ENCODE measurements around the gene CADPS2.

DNA sequence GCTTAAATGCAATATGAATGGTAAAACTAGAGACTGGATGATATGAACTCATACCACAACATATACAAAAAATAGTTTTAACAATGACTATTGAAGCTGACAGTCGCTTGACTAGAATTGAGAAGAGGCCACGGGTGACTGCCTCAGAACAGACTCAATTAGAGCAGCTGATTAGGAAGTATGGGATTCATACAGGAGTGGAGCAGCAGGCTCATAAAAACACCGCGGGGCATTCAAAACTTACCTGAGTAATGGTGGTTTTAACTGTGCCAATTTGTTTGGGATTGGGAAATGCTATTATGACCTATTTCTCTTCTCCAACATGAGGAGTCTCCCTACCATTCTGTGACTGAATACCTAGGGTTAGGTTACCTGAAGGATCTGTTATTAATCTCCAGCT lies 2.1 kb downstream of the CADPS2 start:
- TF ChIP-seq, protein P1, sequence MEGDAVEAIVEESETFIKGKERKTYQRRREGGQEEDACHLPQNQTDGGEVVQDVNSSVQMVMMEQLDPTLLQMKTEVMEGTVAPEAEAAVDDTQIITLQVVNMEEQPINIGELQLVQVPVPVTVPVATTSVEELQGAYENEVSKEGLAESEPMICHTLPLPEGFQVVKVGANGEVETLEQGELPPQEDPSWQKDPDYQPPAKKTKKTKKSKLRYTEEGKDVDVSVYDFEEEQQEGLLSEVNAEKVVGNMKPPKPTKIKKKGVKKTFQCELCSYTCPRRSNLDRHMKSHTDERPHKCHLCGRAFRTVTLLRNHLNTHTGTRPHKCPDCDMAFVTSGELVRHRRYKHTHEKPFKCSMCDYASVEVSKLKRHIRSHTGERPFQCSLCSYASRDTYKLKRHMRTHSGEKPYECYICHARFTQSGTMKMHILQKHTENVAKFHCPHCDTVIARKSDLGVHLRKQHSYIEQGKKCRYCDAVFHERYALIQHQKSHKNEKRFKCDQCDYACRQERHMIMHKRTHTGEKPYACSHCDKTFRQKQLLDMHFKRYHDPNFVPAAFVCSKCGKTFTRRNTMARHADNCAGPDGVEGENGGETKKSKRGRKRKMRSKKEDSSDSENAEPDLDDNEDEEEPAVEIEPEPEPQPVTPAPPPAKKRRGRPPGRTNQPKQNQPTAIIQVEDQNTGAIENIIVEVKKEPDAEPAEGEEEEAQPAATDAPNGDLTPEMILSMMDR (IDR thresholded peaks at IDR 0.05; ENCODE audit: low read depth, low read length, missing input control) = no peak
- TF ChIP-seq, protein P2, sequence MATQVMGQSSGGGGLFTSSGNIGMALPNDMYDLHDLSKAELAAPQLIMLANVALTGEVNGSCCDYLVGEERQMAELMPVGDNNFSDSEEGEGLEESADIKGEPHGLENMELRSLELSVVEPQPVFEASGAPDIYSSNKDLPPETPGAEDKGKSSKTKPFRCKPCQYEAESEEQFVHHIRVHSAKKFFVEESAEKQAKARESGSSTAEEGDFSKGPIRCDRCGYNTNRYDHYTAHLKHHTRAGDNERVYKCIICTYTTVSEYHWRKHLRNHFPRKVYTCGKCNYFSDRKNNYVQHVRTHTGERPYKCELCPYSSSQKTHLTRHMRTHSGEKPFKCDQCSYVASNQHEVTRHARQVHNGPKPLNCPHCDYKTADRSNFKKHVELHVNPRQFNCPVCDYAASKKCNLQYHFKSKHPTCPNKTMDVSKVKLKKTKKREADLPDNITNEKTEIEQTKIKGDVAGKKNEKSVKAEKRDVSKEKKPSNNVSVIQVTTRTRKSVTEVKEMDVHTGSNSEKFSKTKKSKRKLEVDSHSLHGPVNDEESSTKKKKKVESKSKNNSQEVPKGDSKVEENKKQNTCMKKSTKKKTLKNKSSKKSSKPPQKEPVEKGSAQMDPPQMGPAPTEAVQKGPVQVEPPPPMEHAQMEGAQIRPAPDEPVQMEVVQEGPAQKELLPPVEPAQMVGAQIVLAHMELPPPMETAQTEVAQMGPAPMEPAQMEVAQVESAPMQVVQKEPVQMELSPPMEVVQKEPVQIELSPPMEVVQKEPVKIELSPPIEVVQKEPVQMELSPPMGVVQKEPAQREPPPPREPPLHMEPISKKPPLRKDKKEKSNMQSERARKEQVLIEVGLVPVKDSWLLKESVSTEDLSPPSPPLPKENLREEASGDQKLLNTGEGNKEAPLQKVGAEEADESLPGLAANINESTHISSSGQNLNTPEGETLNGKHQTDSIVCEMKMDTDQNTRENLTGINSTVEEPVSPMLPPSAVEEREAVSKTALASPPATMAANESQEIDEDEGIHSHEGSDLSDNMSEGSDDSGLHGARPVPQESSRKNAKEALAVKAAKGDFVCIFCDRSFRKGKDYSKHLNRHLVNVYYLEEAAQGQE (IDR thresholded peaks at IDR 0.05) = no peak
- TF ChIP-seq RAD21 (IDR thresholded peaks at IDR 0.05) (no peak), SP1 (IDR thresholded peaks at IDR 0.05) (no peak), ATF3 (IDR thresholded peaks at IDR 0.05) (no peak)

All from liver (tissue), 3 donors.